Anterior cingulate cortex (tissue), 58 donors: ENCODE measurements around the gene UEVLD.
A peak's percentile ranks its signal among the peaks of the same experiment; 100 is the strongest.
"Not testable (repeated sequence)": the region's sequence is repeated elsewhere in the genome, so short reads cannot be mapped to it uniquely, and the experiment has no call there.

Experiments used
- DNase-seq, 58 donors: peaks; one replicate each; lab custom pipeline; 2025; lab: John Stamatoyannopoulos, UW

The UEVLD gene

DNA sequence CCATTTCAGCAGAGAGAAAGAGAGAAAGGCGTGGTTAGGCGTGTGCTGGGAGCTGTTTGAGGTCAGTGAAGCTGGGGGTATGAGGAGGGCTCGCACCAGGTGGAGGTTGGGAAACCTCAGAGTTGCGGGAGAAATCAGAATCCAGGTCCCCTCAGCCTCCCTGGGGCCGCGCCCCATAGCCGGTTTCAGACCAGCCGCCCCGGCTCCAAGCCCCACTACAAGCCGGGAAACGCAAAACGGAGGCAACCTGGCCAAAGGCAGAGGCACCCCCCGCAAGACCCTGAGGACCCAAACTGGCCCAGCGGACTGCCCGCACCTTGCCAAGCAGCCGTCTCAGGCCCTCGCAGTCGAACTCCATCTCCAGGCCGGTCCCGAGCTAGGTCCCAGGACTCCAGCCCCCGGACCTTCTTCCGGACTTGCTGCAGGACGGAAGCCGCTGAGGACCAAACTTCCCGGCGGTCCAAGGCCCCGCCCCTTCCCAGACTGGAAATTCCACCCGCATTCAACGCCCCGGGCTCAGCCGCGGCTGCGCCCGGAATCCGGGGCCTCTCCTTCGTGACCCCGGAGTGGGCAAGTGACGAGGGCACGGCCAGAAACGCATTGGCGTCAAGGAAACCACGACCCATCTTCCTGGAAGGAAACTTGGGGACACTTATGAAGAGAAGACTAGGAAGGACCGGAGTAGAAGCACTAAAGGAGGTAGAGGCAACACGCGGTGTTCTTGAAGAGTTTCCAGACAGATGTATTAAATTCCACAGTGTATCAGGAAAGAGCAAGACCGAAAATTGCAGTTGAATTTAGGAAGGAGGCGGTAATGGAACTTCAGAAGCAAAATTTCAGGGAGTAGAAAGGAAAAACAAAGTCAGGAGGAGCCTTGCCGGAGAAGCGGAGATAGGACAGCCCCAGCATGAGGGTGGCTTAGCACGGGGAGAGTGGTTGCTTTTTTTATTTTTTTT, at the start of gene UEVLD:
Gene UEVLD, minus strand, starts transcription at position 438 of the 956 bp plus-strand sequence. Its CDS starts 80 bp downstream, at position 358.
- DNase-seq: peak; percentile 33 to 92 (median 83)

DNA sequence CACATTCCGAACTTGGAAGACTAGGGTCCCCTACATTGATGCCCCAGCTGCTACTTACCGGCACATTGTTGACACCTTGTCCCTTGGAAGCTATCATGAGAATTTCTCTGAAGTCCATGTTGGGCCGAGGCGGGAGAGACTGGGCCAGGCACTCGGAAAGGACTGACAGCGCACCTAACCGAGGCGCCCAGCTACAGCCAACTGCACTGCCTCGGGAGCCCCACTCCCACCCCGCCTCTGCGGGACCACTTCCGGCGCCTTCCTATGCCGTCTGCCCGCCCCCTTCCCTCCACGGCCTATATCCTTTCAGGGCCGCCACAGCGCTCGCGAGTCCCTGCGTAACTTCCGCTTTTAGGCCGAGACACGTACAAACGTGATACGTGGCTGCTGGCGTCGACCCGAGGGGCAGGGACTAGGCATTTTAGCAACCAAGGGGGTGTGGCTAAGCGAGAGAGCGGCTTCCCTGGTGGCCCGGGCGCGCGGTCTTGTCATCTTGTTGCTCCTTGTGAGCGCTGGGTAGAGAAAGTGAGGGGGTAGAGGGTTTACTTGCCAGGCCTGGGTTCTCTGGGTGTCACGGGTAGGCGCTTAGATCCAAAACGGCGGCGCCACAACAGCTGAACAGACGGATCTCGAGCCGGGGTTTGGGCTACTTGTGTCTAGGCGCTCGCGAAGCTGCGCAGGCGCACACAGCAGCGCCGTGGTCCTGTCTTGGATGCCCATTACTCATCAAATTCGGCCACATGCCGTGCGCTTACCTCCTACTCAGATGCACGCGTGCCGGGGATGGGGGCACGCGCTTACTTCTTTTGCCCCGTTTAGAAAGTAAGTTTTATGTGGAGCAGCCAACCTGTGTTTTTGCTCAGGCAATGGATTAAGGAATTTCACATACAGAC, 45.9 kb upstream of the UEVLD start, which contains the start of gene SPTY2D1:
Gene SPTY2D1, minus strand, starts transcription at position 203 of the 893 bp plus-strand sequence. Its CDS starts 85 bp downstream, at position 118.
- peak; percentile 94 to 99 (median 98) for DNase-seq

DNA sequence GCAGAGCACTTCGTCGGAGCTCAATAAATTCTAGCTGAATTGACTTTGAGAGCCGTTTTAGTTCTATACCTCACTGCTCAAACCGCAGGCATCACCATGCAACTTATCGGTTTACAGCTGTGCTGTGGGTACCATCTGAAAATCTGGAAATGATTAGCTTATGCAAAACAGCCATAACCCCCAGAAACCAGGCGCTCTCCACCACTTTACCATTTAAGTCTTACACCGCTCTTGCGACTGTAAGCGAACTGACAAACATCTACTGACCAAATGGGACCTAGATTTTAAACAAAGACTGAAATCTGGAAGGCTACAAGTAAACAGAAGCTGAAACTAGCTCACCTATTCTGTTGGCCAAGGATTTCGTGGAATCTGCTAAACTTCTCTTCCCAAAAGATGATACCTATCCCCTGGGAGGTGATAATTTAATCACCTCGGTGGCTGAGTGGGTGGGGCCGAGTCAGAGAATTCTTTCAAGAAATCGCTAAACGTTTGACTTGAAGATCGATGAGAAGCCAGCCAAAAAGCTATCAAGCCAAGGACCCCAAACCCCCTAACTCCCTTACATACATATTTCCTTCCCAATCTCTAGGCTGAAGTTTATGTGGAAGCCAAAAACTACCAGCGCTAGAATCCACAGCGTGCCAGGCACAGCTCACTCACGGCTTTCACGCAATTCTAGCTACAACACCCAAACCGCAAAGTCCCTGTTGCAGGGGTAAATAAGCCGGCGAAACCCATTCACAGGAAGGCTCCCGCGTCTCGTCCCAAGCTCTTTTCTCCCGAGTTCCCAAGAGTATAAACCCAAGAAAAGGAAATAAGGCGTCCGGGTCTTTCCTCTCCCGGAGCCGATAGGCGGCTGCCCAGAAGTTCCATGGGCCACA, 45.0 kb upstream of the UEVLD start:
- DNase-seq: peak in 1 of 58 donors; percentile 43

DNA sequence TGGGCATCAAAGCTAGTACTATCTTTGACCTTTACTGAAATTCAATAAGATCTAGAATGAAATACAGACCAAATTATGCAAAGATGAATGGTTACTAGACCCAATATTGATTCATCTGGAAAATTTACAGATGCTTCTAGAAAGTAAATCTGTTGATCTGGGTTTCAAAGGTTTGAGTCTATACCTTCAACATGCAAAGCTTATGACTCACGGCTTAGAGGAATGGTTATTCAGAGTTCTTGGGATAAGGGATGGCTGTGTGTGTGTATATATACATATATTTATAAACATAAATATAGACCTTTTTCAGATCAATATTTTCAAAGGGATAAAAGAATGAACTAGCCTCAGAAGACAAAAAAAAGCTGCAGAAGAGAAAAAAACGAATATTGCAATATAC, 44.3 kb upstream of the UEVLD start:
- DNase-seq: no peak

DNA sequence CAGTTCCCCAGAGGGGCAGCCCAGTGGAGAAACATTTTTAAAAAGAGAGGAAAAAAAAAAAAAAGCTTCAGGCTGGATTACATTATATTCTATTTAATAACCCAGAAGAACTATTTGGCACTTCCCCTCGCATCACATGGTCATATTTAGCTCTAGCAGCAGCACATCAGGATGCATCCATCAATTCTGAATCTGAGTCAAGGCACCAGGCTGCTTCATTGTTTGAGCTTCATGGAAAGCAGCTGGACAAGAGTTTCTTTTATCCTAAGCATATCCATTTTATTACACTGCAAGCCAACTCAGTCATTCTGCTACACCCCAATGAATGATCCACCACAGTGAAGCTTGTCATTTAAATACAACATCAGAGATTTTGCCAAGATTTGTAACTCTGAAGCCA, 35.6 kb upstream of the UEVLD start:
- no peak for DNase-seq

DNA sequence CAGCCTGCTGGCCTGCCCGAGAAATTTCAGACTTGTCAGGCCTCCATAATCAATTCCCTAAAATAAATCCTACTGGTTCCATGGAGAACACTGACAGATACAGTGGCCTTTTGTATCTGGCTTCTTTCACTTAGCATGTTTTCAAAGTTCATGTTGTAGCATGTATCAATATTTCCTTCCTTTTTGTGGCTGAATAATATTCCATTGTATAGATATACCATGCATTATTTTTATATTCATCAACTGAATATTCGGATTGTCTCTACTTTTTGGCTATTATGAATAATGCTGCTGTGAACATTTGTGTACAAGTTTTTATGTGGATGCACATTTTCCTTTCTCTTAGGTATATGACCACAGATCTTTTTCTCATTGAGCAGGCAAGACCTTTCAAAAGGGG, 35.2 kb upstream of the UEVLD start:
- DNase-seq: no peak

DNA sequence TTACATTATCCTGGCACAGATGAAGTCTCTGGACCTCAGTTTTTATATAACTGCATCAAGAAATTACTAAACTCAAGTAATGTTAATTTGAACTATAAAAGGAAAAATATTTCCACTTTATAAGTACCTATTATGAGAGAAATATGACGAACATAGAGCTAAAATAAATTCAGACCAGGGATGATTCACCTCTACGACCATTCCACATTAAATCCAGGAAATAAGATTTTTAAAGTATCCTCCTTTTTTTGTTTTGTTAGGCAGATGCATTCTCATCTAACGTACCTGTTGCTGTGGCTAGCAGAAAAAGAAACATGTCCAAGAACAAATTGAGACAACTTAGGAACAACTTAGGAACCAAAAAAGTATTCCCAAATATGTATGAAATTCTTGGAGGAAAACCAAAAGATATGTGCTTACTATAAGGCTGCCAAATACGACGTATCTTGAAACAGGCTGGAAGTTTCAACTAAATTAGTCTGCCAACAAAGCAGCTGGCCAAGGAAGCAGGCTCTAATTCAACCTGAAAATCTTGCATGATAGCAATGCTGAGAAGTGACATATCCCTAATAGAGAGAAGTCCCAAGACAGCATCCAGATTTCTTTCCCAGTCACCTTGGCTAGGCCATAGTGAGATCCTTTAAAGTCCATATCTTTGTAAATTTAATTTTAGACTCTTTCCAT, 29.9 kb upstream of the UEVLD start:
- DNase-seq: peak in 2 of 58 donors; percentile 1 to 48

DNA sequence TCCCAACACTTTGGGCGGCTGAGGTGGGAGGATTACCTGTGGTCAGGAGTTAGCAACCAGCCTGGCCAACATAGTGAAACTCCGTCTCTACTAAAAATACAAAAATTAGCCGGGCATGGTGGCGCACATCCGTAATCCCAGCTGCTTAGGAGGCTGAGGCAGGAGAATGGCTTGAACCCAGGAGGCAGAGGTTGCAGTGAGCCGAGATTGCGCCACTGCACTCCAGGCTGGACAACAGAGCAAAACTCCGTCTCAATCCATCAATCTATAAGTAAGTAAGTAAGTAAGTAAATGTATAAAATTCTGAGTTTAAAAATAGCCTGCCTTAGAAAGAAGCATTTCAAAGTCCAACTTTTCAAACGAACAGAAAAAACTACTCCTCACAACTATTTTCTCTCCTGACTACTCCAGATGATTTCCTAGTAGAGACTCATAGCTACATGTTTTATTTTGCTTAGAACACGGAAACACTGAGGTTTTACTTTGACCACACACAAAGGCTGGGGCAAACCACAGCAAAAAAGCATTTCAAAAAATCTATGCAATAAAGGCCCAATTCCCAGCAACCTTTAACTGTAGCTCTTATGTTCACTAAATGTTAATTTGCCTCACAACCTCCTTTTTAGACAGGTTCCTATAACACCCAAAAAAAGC, 29.3 kb upstream of the UEVLD start:
- no peak for DNase-seq

DNA sequence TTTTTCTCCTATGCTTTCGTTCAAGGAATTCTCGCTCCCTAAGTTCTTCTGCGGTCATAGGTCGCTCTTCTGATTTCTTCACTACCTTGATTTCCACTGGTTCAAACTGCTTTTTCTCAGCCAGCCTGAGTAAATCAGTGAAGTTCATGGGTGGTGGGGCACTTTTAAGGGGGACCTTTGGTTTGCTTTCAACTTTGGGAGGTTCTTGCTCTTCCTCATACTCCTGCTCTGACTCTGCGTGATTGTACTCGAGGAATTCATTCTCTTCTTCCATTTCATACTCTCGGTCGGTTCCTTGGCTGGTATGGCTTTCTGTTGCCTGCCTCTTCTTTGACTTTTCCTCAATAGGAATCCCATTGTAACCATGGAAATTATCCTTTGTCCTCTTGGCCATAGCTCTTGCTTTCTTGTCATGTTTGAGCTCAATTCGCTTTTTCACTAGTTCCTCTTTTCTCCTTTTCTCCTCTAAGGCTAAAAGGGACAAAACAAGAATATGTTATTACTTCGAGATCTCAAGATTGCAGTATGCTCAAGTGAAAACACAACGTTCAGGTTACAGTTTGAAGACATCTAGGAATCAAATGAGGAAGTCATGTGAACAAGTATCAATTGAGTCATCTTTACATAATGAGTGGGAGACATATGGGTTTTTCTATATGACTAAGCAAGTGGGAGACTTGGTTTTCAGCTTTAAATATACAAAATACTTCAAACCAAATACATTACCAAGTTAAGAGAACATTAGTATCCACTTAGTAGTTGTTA, 27.3 kb upstream of the UEVLD start:
- DNase-seq: no peak

DNA sequence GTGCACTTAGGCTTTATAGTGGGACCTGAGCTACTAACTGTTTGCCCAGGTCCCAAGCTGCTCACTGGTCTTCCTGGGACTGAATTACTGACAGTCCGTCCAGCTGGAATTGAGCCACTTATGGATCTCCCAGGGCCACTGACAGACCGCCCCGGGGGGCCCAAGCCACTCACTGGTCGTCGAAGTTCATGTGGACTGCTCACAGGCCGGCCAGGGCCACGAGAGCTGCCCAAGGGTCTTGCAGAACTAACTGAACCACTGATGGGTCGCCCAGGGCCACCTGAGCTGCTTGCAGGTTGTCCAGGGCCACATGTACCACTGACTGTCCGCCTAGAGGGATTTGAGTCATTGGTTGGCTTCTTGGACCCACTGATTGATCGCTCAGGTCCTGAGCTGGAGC, 26.1 kb upstream of the UEVLD start:
- DNase-seq: no peak

DNA sequence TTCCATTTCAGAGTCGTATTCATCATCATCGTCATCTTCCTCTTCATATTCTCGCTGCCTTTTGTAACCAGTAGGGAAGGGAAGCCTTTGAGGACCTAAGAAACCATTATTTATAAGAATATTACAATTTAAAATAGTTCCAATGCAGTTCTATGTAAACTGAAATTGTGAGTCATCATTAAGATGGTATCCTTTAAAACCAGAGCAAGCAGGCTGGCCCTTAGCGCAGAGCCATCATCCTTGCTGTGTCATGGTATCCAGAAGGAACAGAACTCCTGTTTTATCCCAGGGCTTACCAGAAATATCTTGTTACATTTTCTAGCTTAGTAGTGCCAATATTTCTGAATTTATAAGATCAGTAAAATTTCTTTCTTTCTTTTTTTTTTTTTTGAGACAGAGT, 23.9 kb upstream of the UEVLD start:
- no peak for DNase-seq

DNA sequence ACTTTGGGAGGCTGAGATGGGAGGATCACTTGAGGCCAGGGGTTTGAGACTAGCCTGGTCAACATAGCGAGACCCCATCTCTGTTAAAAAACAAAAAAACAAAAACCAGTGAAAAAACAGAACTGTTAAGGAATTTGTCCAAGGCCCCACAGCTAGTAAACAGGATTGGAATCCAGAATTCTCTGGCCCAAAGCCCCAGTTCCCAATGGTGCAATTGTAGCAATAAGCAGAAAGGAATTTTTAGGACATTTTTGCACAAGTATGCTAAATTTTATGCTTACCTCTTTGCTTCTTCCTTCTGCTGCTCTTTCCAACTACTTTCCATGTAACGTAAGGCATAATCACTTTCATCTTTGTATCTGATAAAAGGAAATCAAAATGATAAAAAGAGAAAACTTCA, 22.7 kb upstream of the UEVLD start:
- DNase-seq: no peak

DNA sequence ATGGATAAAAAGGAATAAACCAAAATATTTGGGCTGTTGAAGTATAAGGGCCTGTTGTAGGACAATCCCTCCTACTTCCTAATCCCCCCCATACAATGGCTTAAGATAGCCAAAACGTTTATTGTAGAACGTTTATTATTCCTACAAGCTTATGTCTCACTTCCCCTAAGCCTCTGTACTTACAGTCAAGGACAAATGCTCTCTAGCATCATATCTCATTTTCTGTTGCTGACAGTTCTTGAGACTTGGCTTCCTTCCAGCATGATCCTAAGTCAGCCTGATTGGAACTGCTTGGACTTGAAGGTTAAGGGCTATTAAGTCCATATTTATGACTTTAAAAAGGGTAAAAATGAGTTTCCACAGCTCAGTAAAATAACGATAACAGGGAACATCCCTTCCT, 19.8 kb upstream of the UEVLD start:
- no peak for DNase-seq

DNA sequence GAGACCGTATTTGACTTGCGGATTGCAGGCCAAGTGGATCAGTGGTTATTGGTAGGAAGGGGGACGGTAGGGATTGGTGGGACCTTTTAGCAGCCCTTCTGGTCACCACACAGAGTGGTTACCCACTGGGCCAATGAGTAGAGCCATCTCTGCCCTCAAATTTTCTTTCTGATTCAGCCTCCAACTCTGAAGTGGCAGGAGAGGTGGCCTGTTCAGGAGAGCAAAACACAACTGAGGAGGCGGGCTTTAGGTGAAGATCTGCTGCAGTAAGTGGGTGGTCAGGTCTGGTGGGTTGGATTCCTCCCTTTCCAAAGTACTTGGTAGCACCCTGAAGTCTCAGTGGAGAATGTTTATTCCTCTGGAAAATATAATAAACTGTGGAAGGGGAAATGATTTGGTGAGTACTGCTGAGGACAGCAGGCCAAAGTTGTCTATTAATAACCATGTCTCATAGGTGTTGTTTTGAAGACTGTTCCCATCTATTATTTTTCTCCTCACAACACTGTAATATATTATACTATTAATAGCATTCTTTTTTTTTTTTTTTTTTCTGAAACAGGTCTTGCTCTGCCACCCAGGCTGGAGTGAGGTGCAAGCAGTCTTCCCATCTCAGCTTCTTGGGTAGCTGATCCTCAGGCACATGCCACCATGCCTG, 12.5 kb upstream of the UEVLD start:
- no peak for DNase-seq

DNA sequence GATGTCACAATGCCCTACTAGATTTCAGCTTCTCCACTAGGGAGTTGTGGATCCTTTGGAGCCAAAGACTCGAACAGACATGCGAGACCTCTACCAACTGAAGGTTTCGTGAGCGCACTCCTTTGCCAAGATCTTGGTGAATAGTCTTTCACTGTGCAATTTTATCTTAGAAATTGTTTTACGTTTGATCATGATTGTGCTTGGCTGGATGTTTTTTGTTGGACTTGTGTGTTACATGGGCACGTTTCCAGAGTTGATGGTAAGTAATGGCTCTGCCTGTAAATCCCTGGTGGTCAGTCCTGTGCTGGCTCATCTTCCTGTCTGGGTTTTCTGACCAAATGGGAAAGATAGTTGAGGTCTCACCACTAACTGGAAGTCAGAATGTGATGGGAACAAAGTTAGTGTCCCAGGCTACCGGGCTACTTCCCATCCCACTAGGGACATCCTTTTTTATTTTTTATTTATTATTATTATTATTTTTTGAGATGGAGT, 11.3 kb upstream of the UEVLD start, which contains the start of gene MISFA:
Gene MISFA, plus strand, starts transcription at position 51 of the 492 bp plus-strand sequence. Its CDS starts 140 bp downstream, at position 191.
- no peak for DNase-seq

DNA sequence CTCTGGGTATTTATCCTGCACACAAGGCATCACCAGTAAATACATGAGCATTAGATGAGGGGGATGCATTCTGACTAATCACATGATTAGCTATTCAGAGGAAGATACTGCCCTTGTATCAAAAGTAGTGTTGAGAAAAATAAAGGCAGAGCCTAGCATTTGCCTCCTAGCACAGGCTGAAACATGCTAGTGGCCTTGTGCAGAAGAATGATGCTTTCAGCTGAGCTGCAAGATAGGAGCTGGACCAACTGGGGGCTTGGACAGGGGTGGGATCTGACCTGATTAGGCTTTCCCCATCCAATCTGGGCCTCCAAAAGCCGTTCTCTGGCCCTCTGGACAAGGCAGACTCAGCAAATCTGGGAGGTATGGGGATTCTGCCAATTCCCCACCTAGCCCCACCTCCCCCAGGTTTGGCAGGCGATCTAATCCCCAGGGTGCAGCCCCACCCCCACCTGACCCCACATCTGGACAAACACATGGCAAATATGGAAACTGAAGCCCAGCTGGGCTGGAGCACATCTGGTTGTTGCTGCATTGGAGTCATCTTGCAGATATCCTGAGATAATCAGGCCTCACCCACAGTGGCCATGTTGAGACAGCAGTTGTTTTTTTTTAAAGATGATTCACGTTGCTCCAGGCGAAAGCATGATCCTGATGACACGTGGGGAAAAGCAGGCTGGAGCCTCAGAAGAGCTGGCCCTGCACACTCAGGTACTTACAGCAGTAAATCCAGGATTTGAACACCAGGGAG, 6.6 kb upstream of the UEVLD start:
- DNase-seq: no peak

DNA sequence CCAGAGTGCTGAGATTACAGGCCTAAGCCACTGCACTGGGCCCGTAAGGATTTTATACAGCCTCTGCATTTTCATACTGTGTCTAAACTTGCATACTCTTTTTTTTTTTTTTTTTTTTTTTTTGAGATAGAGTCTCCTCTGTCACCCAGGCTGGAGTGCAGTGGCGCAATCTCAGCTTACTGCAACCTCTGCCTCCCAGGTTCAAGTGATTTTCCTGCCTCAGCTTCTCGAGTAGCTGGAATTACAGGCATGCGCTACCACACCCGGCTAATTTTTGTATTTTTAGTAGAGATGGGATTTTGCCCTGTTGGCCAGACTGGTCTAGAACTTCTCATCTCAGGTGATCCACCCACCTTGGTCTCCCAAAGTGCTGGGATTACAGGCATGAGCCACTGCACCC, 5.6 kb upstream of the UEVLD start:
- not testable (repeated sequence) for DNase-seq
